ENCODE data around the gene CTIF.

Gene CTIF

GRCh38 chr18:48619501-48619900 is 80.7 kb downstream of the CTIF start:
- no peak for DNase-seq (ENCODE audit: low read depth in 4 of 4, low spot score in 1 of 4)

GRCh38 chr18:48620071-48620470 is 81.2 kb downstream of the CTIF start:
- no peak for DNase-seq (ENCODE audit: low read depth in 4 of 4, low spot score in 1 of 4)

- no peak for DNase-seq (ENCODE audit: low read depth in 4 of 4, low spot score in 1 of 4)
Observed at GRCh38 chr18:48621240-48621639, 82.4 kb downstream of the CTIF start.

GRCh38 chr18:48621815-48622555 is 83.2 kb downstream of the CTIF start:
- no peak for DNase-seq (ENCODE audit: low read depth in 4 of 4, low spot score in 1 of 4)

- DNase-seq (ENCODE audit: low read depth in 4 of 4, low spot score in 1 of 4): no peak
Observed at GRCh38 chr18:48622911-48623431, 84.1 kb downstream of the CTIF start.

GRCh38 chr18:48623468-48624235 is 84.8 kb downstream of the CTIF start:
- no peak for DNase-seq (ENCODE audit: low read depth in 4 of 4, low spot score in 1 of 4)

DNA sequence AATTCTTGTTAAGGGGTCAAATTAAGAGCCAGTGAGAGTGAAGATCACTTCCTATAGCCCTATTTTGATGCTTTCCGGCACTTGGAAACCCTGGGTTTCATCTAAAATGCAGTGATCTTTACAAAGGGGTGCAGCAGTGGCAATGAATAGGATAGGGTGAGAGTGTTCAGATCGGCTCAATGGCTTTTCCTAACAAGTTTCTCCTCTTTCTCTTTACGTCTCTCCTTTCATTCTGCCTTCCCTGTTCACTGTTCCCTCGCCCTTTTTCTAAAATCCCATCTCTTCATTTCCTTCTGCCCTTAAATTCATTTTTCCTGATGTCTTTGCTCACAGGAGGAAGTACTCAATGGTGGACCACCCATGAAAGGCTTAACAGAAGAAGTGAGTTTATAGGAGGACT is 86.0 kb downstream of the CTIF start:
- DNase-seq (ENCODE audit: low read depth in 4 of 4, low spot score in 1 of 4): no peak

GRCh38 chr18:48627216-48627615 is 88.4 kb downstream of the CTIF start:
- DNase-seq (ENCODE audit: low read depth in 4 of 4, low spot score in 1 of 4): no peak

GRCh38 chr18:48629730-48630324 is 91.0 kb downstream of the CTIF start:
- no peak for DNase-seq (ENCODE audit: low read depth in 4 of 4, low spot score in 1 of 4)

- DNase-seq (ENCODE audit: low read depth in 4 of 4, low spot score in 1 of 4): no peak
Observed at GRCh38 chr18:48631851-48632250, 93.0 kb downstream of the CTIF start.

DNA sequence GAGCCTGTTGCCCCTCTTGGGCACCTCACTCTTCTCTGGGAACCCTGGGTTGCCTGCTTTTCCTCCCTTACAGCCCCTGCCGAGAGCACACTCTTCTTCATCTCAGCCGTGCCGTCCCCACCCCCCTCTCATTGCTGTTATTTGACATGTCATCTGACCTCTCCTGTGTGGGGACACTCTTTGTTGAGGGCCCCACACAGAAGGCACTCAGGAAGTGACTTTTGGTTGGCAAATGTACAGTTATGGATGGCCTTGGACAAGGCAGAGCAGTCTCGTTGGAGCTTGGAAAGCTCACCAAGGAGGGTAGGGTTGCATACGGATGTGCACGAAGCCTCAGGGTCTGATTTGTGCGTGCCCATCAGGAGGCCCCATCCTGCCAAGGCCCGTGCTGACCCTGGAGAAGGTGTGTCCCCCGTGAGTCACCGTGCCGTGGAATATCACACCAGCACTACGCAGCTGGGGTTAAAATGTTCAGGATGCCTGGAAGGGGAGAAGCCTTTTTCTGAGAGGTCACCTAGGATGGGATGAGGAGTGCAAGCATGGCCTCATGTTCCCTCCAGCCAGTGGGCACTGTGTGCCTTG is 93.9 kb downstream of the CTIF start:
- no peak for DNase-seq (ENCODE audit: low read depth in 4 of 4, low spot score in 1 of 4)

DNA sequence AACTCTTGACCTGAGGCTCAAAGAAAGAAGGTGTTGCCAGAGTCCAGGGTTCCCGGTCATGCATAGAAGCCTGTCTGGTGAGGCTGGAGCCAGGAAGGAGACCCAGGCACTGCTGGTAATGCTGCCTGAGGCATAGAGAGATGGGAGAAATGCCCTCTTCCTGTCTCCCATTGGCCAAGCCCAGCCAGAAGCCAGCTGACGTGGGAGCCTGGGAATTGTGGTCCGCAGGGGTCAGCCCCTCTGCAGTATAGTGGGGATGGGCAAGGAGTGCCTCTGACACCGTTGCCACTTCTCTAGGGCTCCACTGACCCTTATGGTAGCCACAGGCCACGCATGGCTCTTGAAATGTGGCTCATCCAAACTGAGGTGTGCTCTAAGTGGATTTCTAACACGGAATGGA is 95.7 kb downstream of the CTIF start:
- DNase-seq (ENCODE audit: low read depth in 4 of 4, low spot score in 1 of 4): no peak

- no peak for DNase-seq (ENCODE audit: low read depth in 4 of 4, low spot score in 1 of 4)
Observed at GRCh38 chr18:48634975-48635374, 96.1 kb downstream of the CTIF start.

- DNase-seq (ENCODE audit: low read depth in 4 of 4, low spot score in 1 of 4): no peak
Observed at GRCh38 chr18:48635806-48636205, 97.0 kb downstream of the CTIF start.

GRCh38 chr18:48636436-48636835 is 97.6 kb downstream of the CTIF start:
- DNase-seq (ENCODE audit: low read depth in 4 of 4, low spot score in 1 of 4): no peak

GRCh38 chr18:48637081-48637990 is 98.5 kb downstream of the CTIF start:
- DNase-seq (ENCODE audit: low read depth in 4 of 4, low spot score in 1 of 4): no peak

DNA sequence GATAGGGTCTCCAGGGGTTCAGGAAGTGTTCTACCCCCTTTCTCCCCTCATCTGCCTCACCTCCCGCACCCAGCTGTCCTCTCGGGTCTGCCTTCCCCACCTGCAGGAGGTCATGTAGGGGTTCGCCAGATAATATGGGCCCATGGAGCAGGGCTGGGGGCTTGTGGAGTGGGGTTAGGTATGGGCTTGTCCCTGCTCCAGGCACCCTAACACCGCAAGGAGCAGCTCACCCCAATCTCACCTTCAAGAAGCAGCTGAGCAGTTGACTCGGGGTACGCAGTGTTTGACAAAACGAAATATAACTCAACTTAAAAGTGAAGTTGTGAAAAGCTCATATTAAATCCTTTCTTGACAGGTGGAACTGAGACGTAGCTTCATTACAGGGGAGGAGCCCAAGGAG is 99.6 kb downstream of the CTIF start:
- no peak for DNase-seq (ENCODE audit: low read depth in 4 of 4, low spot score in 1 of 4)

GRCh38 chr18:48638896-48639771 is 100.3 kb downstream of the CTIF start:
- no peak for DNase-seq (ENCODE audit: low read depth in 4 of 4, low spot score in 1 of 4)

- no peak for DNase-seq (ENCODE audit: low read depth in 4 of 4, low spot score in 1 of 4)
Observed at GRCh38 chr18:48639772-48640432, 101.1 kb downstream of the CTIF start.

All from stimulated activated CD4-positive, alpha-beta T cell treated with anti-CD3 and anti-CD28 coated beads, Interleukin-1b, Interleukin-23, amount 100 ng/mL, for 24 hours (primary cell).